Measurements from ENCODE around the gene NUPR1.
"Not testable (repeated sequence)": the region's sequence is repeated elsewhere in the genome, so short reads cannot be mapped to it uniquely, and the experiment has no call there.

Gene NUPR1

GRCh38 chr16:28526201-28527099 lies 12.3 kb downstream of the NUPR1 start:
- DNase-seq, result no peak

GRCh38 chr16:28524681-28525171 lies 14.0 kb downstream of the NUPR1 start:
- no peak for DNase-seq

GRCh38 chr16:28522792-28523191 lies 16.0 kb downstream of the NUPR1 start:
- DNase-seq, result no peak

- no peak for DNase-seq
Measured at GRCh38 chr16:28521436-28521835, 17.3 kb downstream of the NUPR1 start.

GRCh38 chr16:28520672-28521071 lies 18.1 kb downstream of the NUPR1 start:
- no peak for DNase-seq

- no peak for DNase-seq
Measured at GRCh38 chr16:28514246-28514645, 24.5 kb downstream of the NUPR1 start.

GRCh38 chr16:28513484-28514181 lies 25.1 kb downstream of the NUPR1 start:
- DNase-seq, result no peak

- DNase-seq, result no peak
Measured at GRCh38 chr16:28511801-28512789, 26.7 kb downstream of the NUPR1 start.

GRCh38 chr16:28511031-28511430 lies 27.7 kb downstream of the NUPR1 start:
- DNase-seq, result no peak

GRCh38 chr16:28505489-28506137 lies 33.2 kb downstream of the NUPR1 start:
- DNase-seq, result no peak

- no peak for DNase-seq
Measured at GRCh38 chr16:28504707-28505404, 33.9 kb downstream of the NUPR1 start.

GRCh38 chr16:28503470-28504259 lies 35.1 kb downstream of the NUPR1 start:
- no peak for DNase-seq

GRCh38 chr16:28502290-28502689 lies 36.5 kb downstream of the NUPR1 start:
- no peak for DNase-seq

GRCh38 chr16:28501258-28502232 lies 37.2 kb downstream of the NUPR1 start:
- no peak for DNase-seq

GRCh38 chr16:28500476-28501180 lies 38.1 kb downstream of the NUPR1 start:
- not testable (repeated sequence) for DNase-seq

- DNase-seq, result no peak
Measured at GRCh38 chr16:28499854-28500253, 38.9 kb downstream of the NUPR1 start.

GRCh38 chr16:28498666-28499381 lies 40.0 kb downstream of the NUPR1 start:
- no peak for DNase-seq
